Neural cell (in vitro differentiated cells): Measurements from ENCODE around the gene LRRC36. TPM values are rescaled to one million over a fixed set of nuclear protein-coding genes. Genes with fewer than 3 reads are reported as not detected.

Source experiments
- H2AFZ ChIP-seq: fragments of 200-600, 300-800 bp; sonication (generic), shearing (Covaris generic); 2 replicates; pipeline ENCODE4 v1.6.0; 2014; ENCODE audit warnings: low read depth, mild to moderate bottlenecking, antibody characterized with exemption, low read length, moderate library complexity
- H3F3A ChIP-seq: fragments of 200-600 bp; shearing (Covaris generic); 2 replicates; pipeline ENCODE4 v1.6.1; 2016; ENCODE audit warnings: mild to moderate bottlenecking, moderate library complexity, mixed read lengths, antibody characterized with exemption, low read length; ENCODE audit not compliant: insufficient read depth, poor library complexity, severe bottlenecking
- H3K27ac ChIP-seq: fragments of 200-600, 300-800 bp; sonication (generic), shearing (Covaris generic); 2 replicates; pipeline ENCODE4 v1.5.1; 2014; ENCODE audit warnings: mild to moderate bottlenecking, low read length, moderate library complexity
- H3K27me3 ChIP-seq: fragments of 300-800, 200-600 bp; sonication (generic), shearing (Covaris generic); 2 replicates; pipeline ENCODE4 v1.6.0; 2014; ENCODE audit warnings: mild to moderate bottlenecking, low read depth, low read length, moderate library complexity; ENCODE audit not compliant: insufficient read depth
- H3K36me3 ChIP-seq: fragments of 300-800, 200-600 bp; sonication (generic), shearing (Covaris generic); 2 replicates; pipeline ENCODE4 v1.5.1; 2014; ENCODE audit warnings: mild to moderate bottlenecking, antibody characterized with exemption, low read length, moderate library complexity; ENCODE audit not compliant: insufficient read depth
- H3K4me2 ChIP-seq: fragments of 300-800, 200-600 bp; sonication (generic), shearing (Covaris generic); 2 replicates; pipeline ENCODE4 v1.6.0; 2014; ENCODE audit warnings: mild to moderate bottlenecking, low read length
- H3K4me3 ChIP-seq: fragments of 300-800, 200-600 bp; sonication (generic), shearing (Covaris generic); 2 replicates; pipeline ENCODE4 v1.5.1; 2014; ENCODE audit warnings: mild to moderate bottlenecking, low read length, moderate library complexity
- H3K79me2 ChIP-seq: fragments of 200-600 bp; shearing (Covaris generic); replicated peaks from 2 replicates; pipeline ENCODE4 v1.6.0; 2014; ENCODE audit warnings: mild to moderate bottlenecking, low read length, moderate library complexity; ENCODE audit not compliant: insufficient read depth
- H3K9ac ChIP-seq: fragments of 300-800, 200-600 bp; sonication (generic), shearing (Covaris generic); 2 replicates; pipeline ENCODE4 v1.6.1; 2016; ENCODE audit warnings: mild to moderate bottlenecking, low read length, mixed read lengths
- H3K9me2 ChIP-seq: fragments of 200-600 bp; shearing (Covaris generic); 2 replicates; pipeline ENCODE4 v1.6.1; 2016; ENCODE audit warnings: mild to moderate bottlenecking, low read length, mixed read lengths; ENCODE audit not compliant: insufficient read depth
- H3K9me3 ChIP-seq: fragments of 200-600, 300-800 bp; sonication (generic), shearing (Covaris generic); 2 replicates; pipeline ENCODE4 v1.6.1; 2016; ENCODE audit warnings: mild to moderate bottlenecking, mixed run types, low read length, moderate library complexity, mixed read lengths
- H4K20me1 ChIP-seq: fragments of 200-600 bp; shearing (Covaris generic); 2 replicates; pipeline ENCODE4 v1.6.1; 2016; ENCODE audit warnings: mild to moderate bottlenecking, mixed run types; ENCODE audit not compliant: insufficient read depth
- CTCF ChIP-seq: fragments of 450-650 bp; IDR thresholded peaks from 2 replicates; pipeline ENCODE4 v1.5.1; 2014; ENCODE audit warnings: antibody characterized with exemption, mild to moderate bottlenecking, moderate library complexity; ENCODE audit not compliant: poor library complexity, severe bottlenecking
- EP300 ChIP-seq: fragments of 450-650 bp; conservative IDR thresholded peaks from 2 replicates; pipeline ENCODE4 v1.6.1; 2014; ENCODE audit warnings: antibody characterized with exemption, mild to moderate bottlenecking, moderate library complexity; ENCODE audit not compliant: poor library complexity, severe bottlenecking
- EZH2 ChIP-seq: fragments of 200-600, 300-800 bp; shearing (Covaris generic), sonication (generic); IDR thresholded peaks from 2 replicates; pipeline ENCODE4 v1.6.1; 2014; ENCODE audit warnings: antibody characterized with exemption, low read length, borderline replicate concordance, mild to moderate bottlenecking; ENCODE audit not compliant: insufficient read depth, poor library complexity, severe bottlenecking
- MXI1 ChIP-seq: fragments of 450-650 bp; conservative IDR thresholded peaks from 2 replicates; pipeline ENCODE4 v1.6.1; 2014; ENCODE audit warnings: antibody characterized with exemption, mild to moderate bottlenecking; ENCODE audit not compliant: poor library complexity, severe bottlenecking
- POLR2AphosphoS5 ChIP-seq: IDR thresholded peaks from 2 replicates; pipeline ENCODE4 v1.6.1; 2012
- RAD21 ChIP-seq: fragments of 450-650 bp; conservative IDR thresholded peaks from 2 replicates; pipeline ENCODE4 v1.6.1; 2014; ENCODE audit warnings: antibody characterized with exemption, mild to moderate bottlenecking, moderate library complexity
- REST ChIP-seq: IDR thresholded peaks from 2 replicates; pipeline ENCODE4 v1.6.1; 2012; ENCODE audit warnings: borderline replicate concordance
- SMC3 ChIP-seq: fragments of 450-650 bp; conservative IDR thresholded peaks from 2 replicates; pipeline ENCODE4 v1.6.1; 2014; ENCODE audit warnings: antibody characterized with exemption, mild to moderate bottlenecking, moderate library complexity; ENCODE audit not compliant: poor library complexity
- TAF1 ChIP-seq: IDR thresholded peaks from 2 replicates; pipeline ENCODE4 v1.6.1; 2012; ENCODE audit warnings: low read depth
- polyA plus RNA-seq: library from polyadenylated mRNA; depleted of rRNA; stranded (reverse); fragments of >200 nt; gene quantifications from 2 replicates; pipeline ENCODE4 v1.2.3, GENCODE V29; 2014

The LRRC36 gene
- polyA plus RNA-seq, 1 donor from 2014 or later: 1.6 TPM

- no peaks in the 10 kb centered on the region for H3K36me3 ChIP-seq
- H3K9me2 ChIP-seq: no peaks in the 10 kb centered on the region
- peak within 1 kb of the TSS; percentile 65 for H3K4me3 ChIP-seq
- no peaks in the 10 kb centered on the region for H3K9me3 ChIP-seq
- H3F3A ChIP-seq: no peaks in the 10 kb centered on the region
- H3K27ac ChIP-seq: no peak within 1 kb of the TSS
- H2AFZ ChIP-seq: no peak within 1 kb of the TSS
- no peaks in the 10 kb centered on the region for H4K20me1 ChIP-seq
- TF ChIP-seq MXI1 (peak; percentile 35), POLR2AphosphoS5 (no peak), SMC3 (peak; percentile 55), CTCF (peak; percentile 76), RAD21 (peak; percentile 63), REST (no peak), TAF1 (no peak), EZH2 (no peak), EP300 (no peak)
- H3K9ac ChIP-seq: peak within 1 kb of the TSS; percentile 59
- no peaks in the 10 kb centered on the region for H3K27me3 ChIP-seq
- H3K79me2 ChIP-seq: no peaks in the 10 kb centered on the region
- no peak within 1 kb of the TSS for H3K4me2 ChIP-seq
Measured at GRCh38 chr16:67415872-67416793, 89.5 kb downstream of the LRRC36 start, which contains the start of gene ZDHHC1. Gene ZDHHC1, minus strand, starts transcription at chr16:67416477. Its CDS starts 8,702 bp downstream, at chr16:67407775.

GRCh38 chr16:67417333-67418061 is 90.9 kb downstream of the LRRC36 start:
- Histone ChIP-seq H3K4me3 (no peak overlapping the region), H3K79me2 (no peaks in the 10 kb centered on the region), H3K9ac (no peak overlapping the region), H2AFZ (no peak overlapping the region), H3K27ac (no peak overlapping the region), H3K9me3 (no peaks in the 10 kb centered on the region), H3F3A (no peaks in the 10 kb centered on the region), H3K36me3 (no peaks in the 10 kb centered on the region), H3K4me2 (no peak overlapping the region), H3K9me2 (no peaks in the 10 kb centered on the region), H3K27me3 (no peaks in the 10 kb centered on the region), H4K20me1 (no peaks in the 10 kb centered on the region)
- TF ChIP-seq CTCF: no peak
- no peak for TF ChIP-seq POLR2AphosphoS5
- TF ChIP-seq EP300: no peak
- no peak for TF ChIP-seq MXI1
- no peak for TF ChIP-seq SMC3
- TF ChIP-seq RAD21: no peak
- no peak for TF ChIP-seq TAF1
- no peak for TF ChIP-seq REST
- no peak for TF ChIP-seq EZH2
